HepG2 (cell line): Measurements from ENCODE around the gene ZBTB7A. TPM values are rescaled to one million over a fixed set of nuclear protein-coding genes. Genes with fewer than 3 reads are reported as not detected.

Experiments
- ATF1 ChIP-seq: IDR thresholded peaks from 2 replicates; pipeline ENCODE4 v1.6.1; 2016; ENCODE audit warnings: mild to moderate bottlenecking, control low read depth
- BRD4 ChIP-seq: sonication (generic); formaldehyde crosslinking; IDR thresholded peaks from 2 replicates; pipeline ENCODE4 v1.4.0; 2020; ENCODE audit warnings: missing genetic modification reagents
- DPF2 ChIP-seq: sonication (generic); formaldehyde crosslinking; IDR thresholded peaks from 2 replicates; pipeline ENCODE4 v1.4.0; 2020; ENCODE audit warnings: mild to moderate bottlenecking, low read depth, missing genetic modification reagents, borderline replicate concordance
- KDM5B ChIP-seq: sonication (generic); formaldehyde crosslinking; IDR thresholded peaks from 2 replicates; pipeline ENCODE4 v1.4.0; 2020; ENCODE audit warnings: missing genetic modification reagents, mild to moderate bottlenecking, borderline replicate concordance
- KLF12 ChIP-seq: sonication (generic); formaldehyde crosslinking; IDR thresholded peaks from 2 replicates; pipeline ENCODE4 v1.4.0; 2020; ENCODE audit warnings: missing genetic modification reagents, borderline replicate concordance
- NFIC ChIP-seq: IDR thresholded peaks from 2 replicates; pipeline ENCODE4 v1.6.1; 2012; ENCODE audit warnings: mild to moderate bottlenecking, low read length, inconsistent platforms
- NKX3-1 ChIP-seq: sonication (generic); formaldehyde crosslinking; IDR thresholded peaks from 2 replicates; pipeline ENCODE4 v1.5.0; 2020; ENCODE audit warnings: missing genetic modification reagents
- NRL ChIP-seq: sonication (generic); formaldehyde crosslinking; IDR thresholded peaks from 2 replicates; pipeline ENCODE4 v1.5.0; 2020; ENCODE audit warnings: missing genetic modification reagents, mild to moderate bottlenecking, moderate library complexity, borderline replicate concordance
- RFXANK ChIP-seq: IDR thresholded peaks from 2 replicates; pipeline ENCODE4 v1.6.1; 2016
- SETDB1 ChIP-seq: sonication (generic); formaldehyde crosslinking; IDR thresholded peaks from 2 replicates; pipeline ENCODE4 v1.5.1; 2020; ENCODE audit warnings: missing genetic modification reagents, mild to moderate bottlenecking, borderline replicate concordance
- TEAD3 ChIP-seq: optimal IDR thresholded peaks from 2 replicates; pipeline ENCODE3; 2016; ENCODE audit warnings: borderline replicate concordance
- ZEB1 ChIP-seq: IDR thresholded peaks from 2 replicates; pipeline ENCODE4 v1.6.1; 2012; ENCODE audit warnings: mild to moderate bottlenecking, low read depth, inconsistent platforms; ENCODE audit not compliant: insufficient replicate concordance
- ZFP37 ChIP-seq: sonication (generic); formaldehyde crosslinking; IDR thresholded peaks from 2 replicates; pipeline ENCODE4 v1.4.0; 2020; ENCODE audit warnings: missing genetic modification reagents, borderline replicate concordance
- ZNF138 ChIP-seq: sonication (generic); formaldehyde crosslinking; IDR thresholded peaks from 2 replicates; pipeline ENCODE4 v1.5.0; 2020; ENCODE audit warnings: mild to moderate bottlenecking, low read depth, missing genetic modification reagents
- ZNF234 ChIP-seq: sonication (generic); formaldehyde crosslinking; conservative IDR thresholded peaks from 2 replicates; pipeline ENCODE4 v1.5.1; 2020; ENCODE audit warnings: mild to moderate bottlenecking, missing genetic modification reagents
- ZNF235 ChIP-seq: sonication (generic); formaldehyde crosslinking; IDR thresholded peaks from 2 replicates; pipeline ENCODE4 v1.8.1; 2023; ENCODE audit warnings: mild to moderate bottlenecking, missing genetic modification reagents, borderline replicate concordance
- ZNF354B ChIP-seq: sonication (generic); formaldehyde crosslinking; IDR thresholded peaks from 2 replicates; pipeline ENCODE4 v1.8.0; 2022; ENCODE audit warnings: mild to moderate bottlenecking, missing genetic modification reagents
- ZNF577 ChIP-seq: sonication (generic); formaldehyde crosslinking; IDR thresholded peaks from 2 replicates; pipeline ENCODE4 v1.4.0; 2020; ENCODE audit warnings: mild to moderate bottlenecking, low read depth, missing genetic modification reagents, borderline replicate concordance
- ZNF782 ChIP-seq: sonication (generic); formaldehyde crosslinking; IDR thresholded peaks from 2 replicates; pipeline ENCODE4 v1.4.0; 2020; ENCODE audit warnings: missing genetic modification reagents, mild to moderate bottlenecking, borderline replicate concordance
- ZSCAN9 ChIP-seq: IDR thresholded peaks from 2 replicates; pipeline ENCODE4 v1.6.1; 2016; ENCODE audit warnings: borderline replicate concordance
- polyA plus RNA-seq, 8 experiments: library from polyadenylated mRNA; depleted of rRNA in 3 of 8; stranded (reverse) in 7 of 8; unstranded in 1 of 8; fragments of >200 nt; fragmentation: Illumina TruSeq in 4 of 8; extraction: Trizol in 4 of 8; gene quantifications; 2 replicates each; pipeline versions ENCODE4 v1.2.1 to v1.2.3, GENCODE V29; 2011 to 2016; ENCODE audit warnings: low read depth in 4 of 8, missing spikeins in 1 of 8, mixed read lengths in 1 of 8; ENCODE audit not compliant: insufficient read depth in 1 of 8
- total RNA-seq, 5 experiments: library from RNA; depleted of rRNA; stranded (reverse); fragments of >200 nt; fragmentation: Illumina TruSeq; extraction: Trizol; gene quantifications; 2 replicates each; pipeline ENCODE4 v1.2.3, GENCODE V29; 2016; ENCODE audit warnings: low read depth in 1 of 5
- TF ChIP-seq, protein P1 (sequence below): sonication (generic); formaldehyde crosslinking; IDR thresholded peaks from 2 replicates; pipeline ENCODE4 v1.4.0; 2020; ENCODE audit warnings: mild to moderate bottlenecking, missing genetic modification reagents
- TF ChIP-seq, protein P2 (sequence below): sonication (generic); formaldehyde crosslinking; IDR thresholded peaks from 2 replicates; pipeline ENCODE4 v1.4.0; 2020; ENCODE audit warnings: mild to moderate bottlenecking, low read depth, missing genetic modification reagents
- TF ChIP-seq, protein P3 (sequence below), 2 experiments: sonication (generic) in 1 of 2; formaldehyde crosslinking in 1 of 2; IDR thresholded peaks; 2 replicates each; pipeline versions ENCODE4 v1.4.0 to v1.6.1; 2016 to 2020; ENCODE audit warnings: borderline replicate concordance in 1 of 2, low read depth in 1 of 2, mild to moderate bottlenecking in 1 of 2, missing genetic modification reagents in 1 of 2
- TF ChIP-seq, protein P4 (sequence below): sonication (generic); formaldehyde crosslinking; IDR thresholded peaks from 2 replicates; pipeline ENCODE4 v1.5.1; 2020; ENCODE audit warnings: missing genetic modification reagents, mild to moderate bottlenecking, borderline replicate concordance

Gene ZBTB7A
- total and polyA plus RNA-seq, 2 of the 13 experiments (the other 11 are each of a cell fraction or from before 2014, with no cell fraction given): 3.6 to 4.0 TPM

DNA sequence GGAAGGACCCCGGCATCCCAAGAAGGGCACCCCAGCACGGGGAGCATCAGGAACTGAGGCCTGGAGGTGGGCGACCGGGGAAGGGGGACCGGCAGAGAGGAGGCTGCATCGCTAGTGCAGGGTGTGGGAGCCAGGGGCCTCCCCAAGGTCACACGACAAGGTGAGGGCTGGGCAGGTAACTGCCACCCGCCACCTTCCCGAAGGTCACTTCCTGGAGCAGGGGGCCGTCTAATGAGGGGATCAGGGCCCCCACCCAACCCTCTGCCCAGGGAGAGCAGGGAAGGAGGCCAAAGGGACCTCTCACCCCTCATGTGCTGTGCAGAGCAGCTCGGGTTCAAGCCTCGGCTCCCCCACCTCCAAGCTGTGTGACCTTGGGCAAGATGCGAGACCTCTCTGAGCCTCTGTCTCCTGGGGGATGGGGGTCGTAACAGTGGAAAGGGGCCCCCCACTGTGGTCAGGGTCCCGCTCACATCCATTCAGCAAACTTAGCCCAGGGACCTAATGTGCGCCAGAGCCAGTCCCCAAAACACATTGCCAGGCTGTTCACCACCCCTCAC lies 6.0 kb downstream of the ZBTB7A start (continued):
- TF ChIP-seq DPF2 (CRISPR knock-in tag) (no peak), KLF12 (CRISPR knock-in tag) (0 out of 2 replicates have a peak, but pooled peaks have one; percentile 52), ZNF138 (CRISPR knock-in tag) (no peak), KDM5B (no peak), NKX3-1 (CRISPR knock-in tag) (no peak), SETDB1 (no peak), ZNF577 (CRISPR knock-in tag) (no peak), ZNF354B (CRISPR knock-in tag) (no peak), ATF1 (CRISPR knock-in tag) (no peak), ZNF782 (CRISPR knock-in tag) (0 out of 2 replicates have a peak, but pooled peaks have one; percentile 36), NFIC (no peak), ZSCAN9 (no peak), ZNF235 (CRISPR knock-in tag) (no peak), ZFP37 (no peak), BRD4 (CRISPR knock-in tag) (no peak), ZEB1 (peak; percentile 16), ZNF234 (CRISPR knock-in tag) (no peak), RFXANK (CRISPR knock-in tag) (no peak), NRL (CRISPR knock-in tag) (peak; percentile 5; the same call in 1 of the 2 replicates), TEAD3 (CRISPR knock-in tag) (no peak)
- TF ChIP-seq, protein P1, sequence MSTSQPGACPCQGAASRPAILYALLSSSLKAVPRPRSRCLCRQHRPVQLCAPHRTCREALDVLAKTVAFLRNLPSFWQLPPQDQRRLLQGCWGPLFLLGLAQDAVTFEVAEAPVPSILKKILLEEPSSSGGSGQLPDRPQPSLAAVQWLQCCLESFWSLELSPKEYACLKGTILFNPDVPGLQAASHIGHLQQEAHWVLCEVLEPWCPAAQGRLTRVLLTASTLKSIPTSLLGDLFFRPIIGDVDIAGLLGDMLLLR (CRISPR knock-in tag): no peak
- TF ChIP-seq, protein P2, sequence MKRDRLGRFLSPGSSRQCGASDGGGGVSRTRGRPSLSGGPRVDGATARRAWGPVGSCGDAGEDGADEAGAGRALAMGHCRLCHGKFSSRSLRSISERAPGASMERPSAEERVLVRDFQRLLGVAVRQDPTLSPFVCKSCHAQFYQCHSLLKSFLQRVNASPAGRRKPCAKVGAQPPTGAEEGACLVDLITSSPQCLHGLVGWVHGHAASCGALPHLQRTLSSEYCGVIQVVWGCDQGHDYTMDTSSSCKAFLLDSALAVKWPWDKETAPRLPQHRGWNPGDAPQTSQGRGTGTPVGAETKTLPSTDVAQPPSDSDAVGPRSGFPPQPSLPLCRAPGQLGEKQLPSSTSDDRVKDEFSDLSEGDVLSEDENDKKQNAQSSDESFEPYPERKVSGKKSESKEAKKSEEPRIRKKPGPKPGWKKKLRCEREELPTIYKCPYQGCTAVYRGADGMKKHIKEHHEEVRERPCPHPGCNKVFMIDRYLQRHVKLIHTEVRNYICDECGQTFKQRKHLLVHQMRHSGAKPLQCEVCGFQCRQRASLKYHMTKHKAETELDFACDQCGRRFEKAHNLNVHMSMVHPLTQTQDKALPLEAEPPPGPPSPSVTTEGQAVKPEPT: no peak
- TF ChIP-seq, protein P3, sequence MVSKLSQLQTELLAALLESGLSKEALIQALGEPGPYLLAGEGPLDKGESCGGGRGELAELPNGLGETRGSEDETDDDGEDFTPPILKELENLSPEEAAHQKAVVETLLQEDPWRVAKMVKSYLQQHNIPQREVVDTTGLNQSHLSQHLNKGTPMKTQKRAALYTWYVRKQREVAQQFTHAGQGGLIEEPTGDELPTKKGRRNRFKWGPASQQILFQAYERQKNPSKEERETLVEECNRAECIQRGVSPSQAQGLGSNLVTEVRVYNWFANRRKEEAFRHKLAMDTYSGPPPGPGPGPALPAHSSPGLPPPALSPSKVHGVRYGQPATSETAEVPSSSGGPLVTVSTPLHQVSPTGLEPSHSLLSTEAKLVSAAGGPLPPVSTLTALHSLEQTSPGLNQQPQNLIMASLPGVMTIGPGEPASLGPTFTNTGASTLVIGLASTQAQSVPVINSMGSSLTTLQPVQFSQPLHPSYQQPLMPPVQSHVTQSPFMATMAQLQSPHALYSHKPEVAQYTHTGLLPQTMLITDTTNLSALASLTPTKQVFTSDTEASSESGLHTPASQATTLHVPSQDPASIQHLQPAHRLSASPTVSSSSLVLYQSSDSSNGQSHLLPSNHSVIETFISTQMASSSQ (IDR thresholded peaks at IDR 0.05; ENCODE audit: low read depth): no peak
- TF ChIP-seq, protein P3 (CRISPR knock-in tag; IDR thresholded peaks at IDR 0.05; ENCODE audit: borderline replicate concordance): no peak
- TF ChIP-seq, protein P4, sequence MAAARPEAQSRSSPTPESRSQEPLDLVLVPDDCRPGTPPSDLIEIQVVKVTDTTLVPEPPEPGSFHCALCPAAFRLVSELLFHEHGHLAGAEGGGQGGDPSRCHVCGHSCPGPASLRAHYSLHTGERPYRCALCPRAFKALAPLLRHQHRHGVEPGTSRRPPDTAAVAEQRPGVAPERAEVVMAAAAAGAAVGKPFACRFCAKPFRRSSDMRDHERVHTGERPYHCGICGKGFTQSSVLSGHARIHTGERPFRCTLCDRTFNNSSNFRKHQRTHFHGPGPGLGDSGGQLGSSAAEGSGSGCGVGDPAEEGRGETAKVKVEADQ (CRISPR knock-in tag): no peak
